OCI-LY1 (cell line): ENCODE data around the gene OR2F2.

Experiments
- EZH2 ChIP-seq: fragments of 200-600 bp; sonication (generic), shearing (Covaris generic); IDR thresholded peaks from 2 replicates; pipeline ENCODE4 v1.8.0; 2017; ENCODE audit warnings: borderline replicate concordance, mixed run types, mild to moderate bottlenecking, antibody characterized with exemption, low read length, moderate library complexity, mixed read lengths
- TF ChIP-seq, protein P1 (sequence below): fragments of 200-600 bp; sonication (generic), shearing (Covaris generic); IDR thresholded peaks from 2 replicates; pipeline ENCODE4 v1.5.1; 2017; ENCODE audit warnings: mild to moderate bottlenecking, antibody characterized with exemption, low read length, moderate library complexity, mixed read lengths

GRCh38 chr7:143953421-143953820 lies 18.4 kb downstream of the OR2F2 start:
- TF ChIP-seq, protein P1, sequence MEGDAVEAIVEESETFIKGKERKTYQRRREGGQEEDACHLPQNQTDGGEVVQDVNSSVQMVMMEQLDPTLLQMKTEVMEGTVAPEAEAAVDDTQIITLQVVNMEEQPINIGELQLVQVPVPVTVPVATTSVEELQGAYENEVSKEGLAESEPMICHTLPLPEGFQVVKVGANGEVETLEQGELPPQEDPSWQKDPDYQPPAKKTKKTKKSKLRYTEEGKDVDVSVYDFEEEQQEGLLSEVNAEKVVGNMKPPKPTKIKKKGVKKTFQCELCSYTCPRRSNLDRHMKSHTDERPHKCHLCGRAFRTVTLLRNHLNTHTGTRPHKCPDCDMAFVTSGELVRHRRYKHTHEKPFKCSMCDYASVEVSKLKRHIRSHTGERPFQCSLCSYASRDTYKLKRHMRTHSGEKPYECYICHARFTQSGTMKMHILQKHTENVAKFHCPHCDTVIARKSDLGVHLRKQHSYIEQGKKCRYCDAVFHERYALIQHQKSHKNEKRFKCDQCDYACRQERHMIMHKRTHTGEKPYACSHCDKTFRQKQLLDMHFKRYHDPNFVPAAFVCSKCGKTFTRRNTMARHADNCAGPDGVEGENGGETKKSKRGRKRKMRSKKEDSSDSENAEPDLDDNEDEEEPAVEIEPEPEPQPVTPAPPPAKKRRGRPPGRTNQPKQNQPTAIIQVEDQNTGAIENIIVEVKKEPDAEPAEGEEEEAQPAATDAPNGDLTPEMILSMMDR: no peak
- TF ChIP-seq EZH2: no peak
